Endothelial cell of umbilical vein (primary cell): ENCODE data around the gene CHD6. TPM values are rescaled to one million over a fixed set of nuclear protein-coding genes. Genes with fewer than 3 reads are reported as not detected.

Source experiments
- BruUV-seq: library from RNA; stranded (reverse); fragments of 400-500 nt; replicated peaks from 2 replicates; lab custom pipeline; 2021; lab: Mats Ljungman, UMichigan
- CTCF ChIA-PET: fragments of 300-600, 350-600 bp; sonication (Branson Sonifier 250); formaldehyde crosslinking; loops from one replicate; lab custom pipeline; 2021; ENCODE audit warnings: antibody characterized with exemption, inconsistent platforms; lab: Charles Lee
- POLR2A ChIA-PET: fragments of 300-600, 350-600 bp; sonication (Branson Sonifier 250); formaldehyde crosslinking; loops from one replicate; lab custom pipeline; 2021; ENCODE audit warnings: antibody characterized with exemption, inconsistent platforms; lab: Charles Lee
- DNase-seq: peaks from one replicate; pipeline ENCODE4 v3.0.0-alpha.2; 2011; ENCODE audit warnings: low read depth, low spot score
- FAIRE-seq: peaks from 2 replicates; lab custom pipeline; 2011; peaks lifted over from hg19 to GRCh38; lab: Jason Lieb, UNC
- H2AFZ ChIP-seq: 2 replicates; pipeline ENCODE4 v1.6.0; 2012; ENCODE audit warnings: low read depth, low read length, control low read depth, inconsistent platforms
- H3K27ac ChIP-seq: 2 replicates; pipeline ENCODE4 v1.5.1; 2011; ENCODE audit warnings: low read depth, mild to moderate bottlenecking, control low read depth, low read length, moderate library complexity; ENCODE audit not compliant: insufficient read depth
- H3K27me3 ChIP-seq, 2 experiments: 2 replicates each; pipeline versions ENCODE4 v1.6.0 to v1.6.1; 2011; ENCODE audit warnings: low read length in 2 of 2, mixed read lengths in 1 of 2; ENCODE audit not compliant: control insufficient read depth in 2 of 2, insufficient read depth in 2 of 2
- H3K36me3 ChIP-seq, 2 experiments: 2 replicates in 1 of 2; 3 replicates in 1 of 2; pipeline ENCODE4 v1.5.1; 2011; ENCODE audit warnings: low read length in 2 of 2, mild to moderate bottlenecking in 1 of 2, moderate library complexity in 1 of 2; ENCODE audit not compliant: control insufficient read depth in 2 of 2, insufficient read depth in 2 of 2; ENCODE audit errors: extremely low read depth in 1 of 2
- H3K4me1 ChIP-seq: 3 replicates; pipeline ENCODE4 v1.5.1; 2011; ENCODE audit warnings: mild to moderate bottlenecking, low read length; ENCODE audit not compliant: control insufficient read depth, insufficient read depth; ENCODE audit errors: extremely low read depth
- H3K4me2 ChIP-seq: 2 replicates; pipeline ENCODE4 v1.6.1; 2011; ENCODE audit warnings: low read length, control low read depth, mixed read lengths; ENCODE audit not compliant: insufficient read depth
- H3K4me3 ChIP-seq, 3 experiments: fragments of 200-600 bp in 1 of 3; sonication (generic), shearing (Covaris generic) in 1 of 3; replicated peaks in 1 of 3; 2 replicates each; pipeline ENCODE4 v1.5.1; 2011 to 2016; ENCODE audit warnings: control low read depth in 3 of 3, low read length in 3 of 3, mild to moderate bottlenecking in 2 of 3, inconsistent platforms in 1 of 3, low read depth in 1 of 3, moderate library complexity in 1 of 3; ENCODE audit not compliant: insufficient read depth in 1 of 3
- H3K79me2 ChIP-seq: 2 replicates; pipeline ENCODE4 v1.6.0; 2012; ENCODE audit warnings: low read length, inconsistent platforms; ENCODE audit not compliant: control insufficient read depth, insufficient read depth
- H3K9ac ChIP-seq: replicated peaks from 2 replicates; pipeline ENCODE3; 2011; ENCODE audit warnings: low read length, control low read depth; ENCODE audit not compliant: insufficient read depth; ENCODE audit errors: extremely low read depth
- H3K9me1 ChIP-seq: replicated peaks from 3 replicates; pipeline ENCODE4 v1.6.0; 2011; ENCODE audit warnings: mild to moderate bottlenecking, low read length; ENCODE audit not compliant: control insufficient read depth, insufficient read depth; ENCODE audit errors: extremely low read depth
- H3K9me3 ChIP-seq: replicated peaks from 2 replicates; pipeline ENCODE4 v1.5.1; 2012; ENCODE audit warnings: low read length, inconsistent platforms; ENCODE audit not compliant: control insufficient read depth, insufficient read depth
- H4K20me1 ChIP-seq: replicated peaks from 2 replicates; pipeline ENCODE3; 2011; ENCODE audit warnings: mild to moderate bottlenecking, low read length; ENCODE audit not compliant: control insufficient read depth, insufficient read depth; ENCODE audit errors: extremely low read depth
- EZH2 ChIP-seq: IDR thresholded peaks from 2 replicates; pipeline ENCODE4 v1.6.1; 2012; ENCODE audit warnings: borderline replicate concordance, low read depth, mild to moderate bottlenecking, moderate library complexity, low read length, inconsistent platforms; ENCODE audit not compliant: severe bottlenecking
- FOS ChIP-seq: IDR thresholded peaks from 2 replicates; pipeline ENCODE4 v1.6.1; 2011; ENCODE audit warnings: mild to moderate bottlenecking, low read length, moderate library complexity, borderline replicate concordance; ENCODE audit not compliant: insufficient read depth
- GATA2 ChIP-seq: IDR thresholded peaks from 2 replicates; pipeline ENCODE4 v1.7.0; 2011; ENCODE audit warnings: low read depth, mild to moderate bottlenecking, moderate library complexity, mixed read lengths, low read length; ENCODE audit not compliant: insufficient read length, insufficient read depth
- JUN ChIP-seq: IDR thresholded peaks from 2 replicates; pipeline ENCODE4 v1.6.1; 2011; ENCODE audit warnings: borderline replicate concordance, low read depth; ENCODE audit not compliant: insufficient read length, insufficient read depth
- MYC ChIP-seq: IDR thresholded peaks from one replicate; pipeline ENCODE4 v1.6.1; 2011; ENCODE audit warnings: mild to moderate bottlenecking, low read depth, low read length
- POLR2AphosphoS5 ChIP-seq: IDR thresholded peaks from 2 replicates; pipeline ENCODE4 v1.6.1; 2012; ENCODE audit warnings: low read depth, mild to moderate bottlenecking, control low read depth, low read length, moderate library complexity; ENCODE audit not compliant: insufficient read depth
- dilution Hi-C: fragments of 300-500 bp; cut with MboI; formaldehyde crosslinking; loops from one replicate; pipeline ENCODE4 v1.15.0; 2019; ENCODE audit warnings: low sequenced_read_pairs; ENCODE audit not compliant: extremely low pct_ligation_motif_present
- intact Hi-C: fragments of 100-400 bp; cut with micrococcal nuclease; formaldehyde crosslinking; loops from one replicate; pipeline ENCODE4 v1.10.0; 2022
- polyA plus RNA-seq, 4 experiments: library from polyadenylated mRNA; depleted of rRNA in 3 of 4; stranded (reverse) in 3 of 4; unstranded in 1 of 4; fragments of >200 nt; gene quantifications; 2 replicates each; pipeline versions ENCODE4 v1.2.1 to v1.2.3, GENCODE V29; 2011 to 2012; ENCODE audit warnings: missing spikeins in 1 of 4
- total RNA-seq: library from RNA; stranded (reverse); gene quantifications from 2 replicates; pipeline ENCODE4 v1.2.3, GENCODE V29; 2021
- TF ChIP-seq, protein P1 (sequence below): IDR thresholded peaks from 2 replicates; pipeline ENCODE4 v1.6.1; 2011; ENCODE audit not compliant: insufficient read depth, insufficient read length
- TF ChIP-seq, protein P2 (sequence below), 2 donors: IDR thresholded peaks; 1 replicate in 1 of 2; 2 replicates in 1 of 2; pipeline ENCODE4 v1.5.1; 2011; ENCODE audit warnings: low read length in 2 of 2, mild to moderate bottlenecking in 2 of 2, moderate library complexity in 2 of 2, control low read depth in 1 of 2, inconsistent platforms in 1 of 2, low read depth in 1 of 2; ENCODE audit not compliant: insufficient read depth in 1 of 2; ENCODE audit errors: extremely low read depth in 1 of 2

CHD6 gene
- total and polyA plus RNA-seq, 2 donors (not counting 3 experiments of a cell fraction or from before 2014, with no cell fraction given) = 7.2 to 33.7 TPM

DNA sequence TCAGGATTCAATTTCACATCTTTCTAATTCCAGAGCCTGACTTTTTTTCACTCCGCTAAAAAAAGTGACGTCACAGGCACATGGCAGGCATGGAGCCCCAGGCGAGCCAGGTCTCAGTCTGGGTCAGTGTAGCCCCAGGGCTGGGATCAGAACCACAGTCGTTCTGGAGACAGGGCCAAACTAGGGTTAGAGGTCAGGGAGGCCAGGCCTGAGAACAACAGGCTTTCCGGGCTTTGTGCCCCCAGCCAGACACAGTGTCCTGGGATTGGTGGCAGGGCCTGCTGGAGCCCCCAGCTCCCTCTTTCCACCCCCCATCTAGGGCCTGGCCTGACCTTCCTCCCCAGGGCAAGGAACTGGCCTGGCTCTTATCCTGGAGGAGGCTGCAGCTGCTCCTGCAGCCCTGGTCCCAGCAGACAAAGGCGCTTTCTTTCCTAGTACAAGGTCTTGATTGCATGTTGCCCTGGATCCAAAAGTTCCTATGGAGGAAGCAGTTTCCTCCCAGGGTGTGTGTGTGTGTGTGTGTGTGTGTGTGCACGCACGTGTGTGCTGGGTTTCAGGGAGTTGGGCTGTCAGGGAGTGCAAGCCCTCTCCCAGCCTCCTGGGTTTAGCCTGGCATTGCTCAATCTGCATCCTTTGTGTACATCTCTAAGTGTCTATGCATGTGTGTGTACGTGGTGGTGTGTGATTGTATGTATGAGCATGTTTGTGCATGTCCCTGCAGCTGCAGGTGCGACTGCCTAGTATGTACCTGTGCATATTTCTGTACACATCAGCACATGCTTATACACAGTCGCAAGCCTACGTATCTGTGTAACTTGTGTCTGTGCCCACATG lies 225.1 kb downstream of the CHD6 start:
- Histone ChIP-seq H3K9ac (no peak overlapping the region), H3K27ac (no peak overlapping the region), H3K4me2 (no peak overlapping the region), H2AFZ (no peak overlapping the region), H3K4me3 (no peak overlapping the region), H3K27me3 (no peaks in the 10 kb centered on the region), H3K9me3 (no peaks in the 10 kb centered on the region), H3K79me2 (no peaks in the 10 kb centered on the region), H3K36me3 (no peaks in the 10 kb centered on the region), H3K9me1 (no peaks in the 10 kb centered on the region), H4K20me1 (no peaks in the 10 kb centered on the region), H3K4me1 (no peaks in the 10 kb centered on the region)
- FAIRE-seq (no peak), DNase-seq (no peak)
- ChIA-PET CTCF (no interaction called here), POLR2A (no interaction called here)
- dilution Hi-C loops (no loop called here), intact Hi-C loops (no loop called here)
- no TSS peak for BruUV-seq
- TF ChIP-seq FOS = no peak
- TF ChIP-seq JUN = no peak
- no peak for TF ChIP-seq GATA2
- TF ChIP-seq, protein P1, sequence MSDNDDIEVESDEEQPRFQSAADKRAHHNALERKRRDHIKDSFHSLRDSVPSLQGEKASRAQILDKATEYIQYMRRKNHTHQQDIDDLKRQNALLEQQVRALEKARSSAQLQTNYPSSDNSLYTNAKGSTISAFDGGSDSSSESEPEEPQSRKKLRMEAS = no peak
- no peak for TF ChIP-seq EZH2
- TF ChIP-seq, protein P2, sequence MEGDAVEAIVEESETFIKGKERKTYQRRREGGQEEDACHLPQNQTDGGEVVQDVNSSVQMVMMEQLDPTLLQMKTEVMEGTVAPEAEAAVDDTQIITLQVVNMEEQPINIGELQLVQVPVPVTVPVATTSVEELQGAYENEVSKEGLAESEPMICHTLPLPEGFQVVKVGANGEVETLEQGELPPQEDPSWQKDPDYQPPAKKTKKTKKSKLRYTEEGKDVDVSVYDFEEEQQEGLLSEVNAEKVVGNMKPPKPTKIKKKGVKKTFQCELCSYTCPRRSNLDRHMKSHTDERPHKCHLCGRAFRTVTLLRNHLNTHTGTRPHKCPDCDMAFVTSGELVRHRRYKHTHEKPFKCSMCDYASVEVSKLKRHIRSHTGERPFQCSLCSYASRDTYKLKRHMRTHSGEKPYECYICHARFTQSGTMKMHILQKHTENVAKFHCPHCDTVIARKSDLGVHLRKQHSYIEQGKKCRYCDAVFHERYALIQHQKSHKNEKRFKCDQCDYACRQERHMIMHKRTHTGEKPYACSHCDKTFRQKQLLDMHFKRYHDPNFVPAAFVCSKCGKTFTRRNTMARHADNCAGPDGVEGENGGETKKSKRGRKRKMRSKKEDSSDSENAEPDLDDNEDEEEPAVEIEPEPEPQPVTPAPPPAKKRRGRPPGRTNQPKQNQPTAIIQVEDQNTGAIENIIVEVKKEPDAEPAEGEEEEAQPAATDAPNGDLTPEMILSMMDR (IDR thresholded peaks at IDR 0.05; ENCODE audit: extremely low read depth in 1 of 2, insufficient read depth in 1 of 2, low read depth in 1 of 2, low read length in 2 of 2) = no peak
- TF ChIP-seq MYC = no peak
- TF ChIP-seq POLR2AphosphoS5 = no peak
